ENCODE results near the gene NOXA1.

NOXA1 gene

GRCh38 chr9:137394866-137395665 is 28.1 kb upstream of the NOXA1 start:
- Mint-ChIP-seq H3K9me3 (ENCODE audit: low read depth) (no peaks in the 10 kb centered on the region), H3K4me3 (no peak overlapping the region), H3K4me1 (ENCODE audit: low read depth) (peaks cover 11% of the 10 kb centered on the region), H3K36me3 (peaks cover 6% of the 10 kb centered on the region), H3K27ac (no peak overlapping the region), H3K27me3 (no peaks in the 10 kb centered on the region)

GRCh38 chr9:137395666-137396010 is 27.6 kb upstream of the NOXA1 start:
- Mint-ChIP-seq H3K4me3 (no peak overlapping the region), H3K27me3 (no peaks in the 10 kb centered on the region), H3K4me1 (ENCODE audit: low read depth) (peaks cover 11% of the 10 kb centered on the region), H3K9me3 (ENCODE audit: low read depth) (no peaks in the 10 kb centered on the region), H3K27ac (no peak overlapping the region), H3K36me3 (peaks cover 7% of the 10 kb centered on the region)

GRCh38 chr9:137396227-137396626 is 27.0 kb upstream of the NOXA1 start:
- H3K36me3 Mint-ChIP-seq, result peaks cover 7% of the 10 kb centered on the region
- H3K9me3 Mint-ChIP-seq (ENCODE audit: low read depth), result no peaks in the 10 kb centered on the region
- peaks cover 11% of the 10 kb centered on the region for H3K4me1 Mint-ChIP-seq (ENCODE audit: low read depth)
- no peak overlapping the region for H3K27ac Mint-ChIP-seq
- H3K4me3 Mint-ChIP-seq, result no peak overlapping the region
- H3K27me3 Mint-ChIP-seq, result no peaks in the 10 kb centered on the region

GRCh38 chr9:137396634-137397367 is 26.4 kb upstream of the NOXA1 start:
- Mint-ChIP-seq H3K4me1 (ENCODE audit: low read depth) (peaks cover 11% of the 10 kb centered on the region), H3K4me3 (no peak overlapping the region), H3K27ac (no peak overlapping the region), H3K27me3 (no peaks in the 10 kb centered on the region), H3K36me3 (peaks cover 7% of the 10 kb centered on the region), H3K9me3 (ENCODE audit: low read depth) (no peaks in the 10 kb centered on the region)

GRCh38 chr9:137397675-137398423 is 25.3 kb upstream of the NOXA1 start:
- H3K4me3 Mint-ChIP-seq, result no peak overlapping the region
- H3K27ac Mint-ChIP-seq, result peak overlapping the region; percentile 9
- H3K27me3 Mint-ChIP-seq, result no peaks in the 10 kb centered on the region
- H3K4me1 Mint-ChIP-seq (ENCODE audit: low read depth), result peaks cover 11% of the 10 kb centered on the region
- H3K36me3 Mint-ChIP-seq, result peaks cover 13% of the 10 kb centered on the region
- H3K9me3 Mint-ChIP-seq (ENCODE audit: low read depth), result no peaks in the 10 kb centered on the region

GRCh38 chr9:137398561-137399468 is 24.4 kb upstream of the NOXA1 start:
- H3K4me1 Mint-ChIP-seq (ENCODE audit: low read depth), result peaks cover 11% of the 10 kb centered on the region
- H3K27ac Mint-ChIP-seq, result no peak overlapping the region
- H3K9me3 Mint-ChIP-seq (ENCODE audit: low read depth), result no peaks in the 10 kb centered on the region
- peaks cover 13% of the 10 kb centered on the region for H3K36me3 Mint-ChIP-seq
- H3K27me3 Mint-ChIP-seq, result no peaks in the 10 kb centered on the region
- H3K4me3 Mint-ChIP-seq, result no peak overlapping the region

GRCh38 chr9:137402746-137403145 is 20.4 kb upstream of the NOXA1 start:
- Mint-ChIP-seq H3K4me3 (no peak overlapping the region), H3K27me3 (no peaks in the 10 kb centered on the region), H3K9me3 (ENCODE audit: low read depth) (no peaks in the 10 kb centered on the region), H3K4me1 (ENCODE audit: low read depth) (peaks cover 7% of the 10 kb centered on the region), H3K27ac (no peak overlapping the region), H3K36me3 (peaks cover 13% of the 10 kb centered on the region)

- no peak overlapping the region for H3K27ac Mint-ChIP-seq
- H3K9me3 Mint-ChIP-seq (ENCODE audit: low read depth), result no peaks in the 10 kb centered on the region
- peaks cover 11% of the 10 kb centered on the region for H3K36me3 Mint-ChIP-seq
Measured at GRCh38 chr9:137403269-137403668, 19.9 kb upstream of the NOXA1 start.

GRCh38 chr9:137404961-137405567 is 18.1 kb upstream of the NOXA1 start:
- Mint-ChIP-seq H3K36me3 (peaks cover 8% of the 10 kb centered on the region), H3K9me3 (ENCODE audit: low read depth) (no peaks in the 10 kb centered on the region), H3K4me3 (no peak overlapping the region), H3K27ac (no peak overlapping the region), H3K27me3 (no peaks in the 10 kb centered on the region), H3K4me1 (ENCODE audit: low read depth) (peaks cover 2% of the 10 kb centered on the region)

More at GRCh38 chr9:137403269-137403668, 19.9 kb upstream of the NOXA1 start:
- H3K4me3 Mint-ChIP-seq, result no peak overlapping the region
- H3K4me1 Mint-ChIP-seq (ENCODE audit: low read depth), result peaks cover 5% of the 10 kb centered on the region
- no peaks in the 10 kb centered on the region for H3K27me3 Mint-ChIP-seq

GRCh38 chr9:137405677-137406081 is 17.5 kb upstream of the NOXA1 start:
- no peak overlapping the region for H3K27ac Mint-ChIP-seq
- H3K4me1 Mint-ChIP-seq (ENCODE audit: low read depth), result peaks cover 3% of the 10 kb centered on the region
- no peaks in the 10 kb centered on the region for H3K9me3 Mint-ChIP-seq (ENCODE audit: low read depth)
- no peaks in the 10 kb centered on the region for H3K27me3 Mint-ChIP-seq
- H3K36me3 Mint-ChIP-seq, result peaks cover 6% of the 10 kb centered on the region
- no peak overlapping the region for H3K4me3 Mint-ChIP-seq

GRCh38 chr9:137406085-137406760 is 17.0 kb upstream of the NOXA1 start:
- Mint-ChIP-seq H3K27ac (no peak overlapping the region), H3K36me3 (peaks cover 6% of the 10 kb centered on the region), H3K4me3 (no peak overlapping the region), H3K27me3 (no peaks in the 10 kb centered on the region), H3K4me1 (ENCODE audit: low read depth) (peaks cover 3% of the 10 kb centered on the region), H3K9me3 (ENCODE audit: low read depth) (no peaks in the 10 kb centered on the region)

- H3K4me1 Mint-ChIP-seq (ENCODE audit: low read depth), result peaks cover 3% of the 10 kb centered on the region
- no peak overlapping the region for H3K4me3 Mint-ChIP-seq
- H3K27me3 Mint-ChIP-seq, result no peaks in the 10 kb centered on the region
- H3K9me3 Mint-ChIP-seq (ENCODE audit: low read depth), result no peaks in the 10 kb centered on the region
- H3K36me3 Mint-ChIP-seq, result peaks cover 6% of the 10 kb centered on the region
- H3K27ac Mint-ChIP-seq, result no peak overlapping the region
Measured at GRCh38 chr9:137406876-137407589, 16.2 kb upstream of the NOXA1 start.

- H3K36me3 Mint-ChIP-seq, result no peaks in the 10 kb centered on the region
- no peak overlapping the region for H3K27ac Mint-ChIP-seq
- H3K4me1 Mint-ChIP-seq (ENCODE audit: low read depth), result peaks cover 3% of the 10 kb centered on the region
- no peaks in the 10 kb centered on the region for H3K9me3 Mint-ChIP-seq (ENCODE audit: low read depth)
- no peak overlapping the region for H3K4me3 Mint-ChIP-seq
- no peaks in the 10 kb centered on the region for H3K27me3 Mint-ChIP-seq
Measured at GRCh38 chr9:137407590-137408300, 15.4 kb upstream of the NOXA1 start.

Measured in activated naive CD8-positive, alpha-beta T cell (primary cell).